Esophagus squamous epithelium (tissue), 5 donors: ENCODE data around the gene TJAP1. TPM values are rescaled to one million over a fixed set of nuclear protein-coding genes. Genes with fewer than 3 reads are reported as not detected.

ENCODE experiments used
- DNase-seq: peaks from one replicate; lab custom pipeline; 2025; lab: John Stamatoyannopoulos, UW
- H3K27ac ChIP-seq, 4 donors: fragments of 200-600 bp; sonication (generic); one replicate each; pipeline ENCODE4 v1.5.1; 2016 to 2019; ENCODE audit warnings: mild to moderate bottlenecking in 1 of 4
- H3K27me3 ChIP-seq, 4 donors: fragments of 200-600 bp; sonication (generic); 1 replicate in 3 of 4; 2 replicates in 1 of 4; pipeline versions ENCODE4 v1.5.1 to v1.6.0; 2017 to 2021; ENCODE audit warnings: antibody characterized with exemption in 1 of 4
- H3K36me3 ChIP-seq, 3 donors: fragments of 200-600 bp; sonication (generic); one replicate each; pipeline ENCODE4 v1.5.1; 2016 to 2019
- H3K4me1 ChIP-seq, 3 donors: fragments of 200-600 bp; sonication (generic); one replicate each; pipeline ENCODE4 v1.5.1; 2017 to 2019
- H3K4me3 ChIP-seq, 4 donors: fragments of 200-600 bp; sonication (generic); 1 replicate in 3 of 4; 2 replicates in 1 of 4; pipeline ENCODE4 v1.5.1; 2016 to 2019; ENCODE audit warnings: mild to moderate bottlenecking in 2 of 4, moderate library complexity in 1 of 4
- H3K9me3 ChIP-seq, 3 donors: fragments of 200-600 bp; sonication (generic); one replicate each; pipeline ENCODE4 v1.5.1; 2016 to 2019
- CTCF ChIP-seq, 6 experiments: fragments of 450-650 bp in 4 of 6; fragments of 200-600 bp in 2 of 6; sonication (generic) in 2 of 6; IDR thresholded peaks; one replicate each; pipeline ENCODE4 v1.5.1; 2016 to 2019; ENCODE audit warnings: antibody characterized with exemption in 6 of 6, mild to moderate bottlenecking in 4 of 6, moderate library complexity in 4 of 6
- POLR2A ChIP-seq, 4 donors: fragments of 450-650 bp; IDR thresholded peaks; one replicate each; pipeline ENCODE4 v1.6.1; 2017; ENCODE audit warnings: antibody characterized with exemption in 4 of 4, mild to moderate bottlenecking in 4 of 4, moderate library complexity in 3 of 4
- WGBS, 2 donors: methylation state at CpG; one replicate each; pipeline ENCODE4 v1.1.5; 2018; 5-methylcytosine and 5-hydroxymethylcytosine counted together
- intact Hi-C: fragments of 100-400 bp; cut with DNase I; formaldehyde crosslinking; loops from one replicate; pipeline ENCODE4 v1.15.0; 2022
- total RNA-seq, 4 donors: library from RNA; depleted of rRNA; stranded (reverse); fragments of >200 nt; gene quantifications; one replicate each; pipeline ENCODE4 v1.1.0, GENCODE V29; 2016
- donor health status: DM: yes; HTN: yes; CAD: no.

Gene TJAP1
- total RNA-seq, 4 donors from 2014 or later, result 9.5 to 20.2 (median 10.9) TPM

- Histone ChIP-seq H3K4me1 (peaks cover 0 to 11% (median 4%) of the 10 kb centered on the region in 3 donors), H3K27me3 (peaks cover 0 to 77% (median 0%) of the 10 kb centered on the region in 4 donors), H3K27ac (no peak overlapping the region), H3K9me3 (no peaks in the 10 kb centered on the region), H3K4me3 (no peak overlapping the region), H3K36me3 (no peaks in the 10 kb centered on the region)
- DNase-seq, result no peak
- WGBS, 2 donors, result 48 to 52% methylated on average over 8 to 10 of the region's 13 CpGs
- TF ChIP-seq CTCF (IDR thresholded peaks at IDR 0.05), result no peak
- TF ChIP-seq POLR2A (IDR thresholded peaks at IDR 0.05), result no peak
- intact Hi-C loops, result no loop called here
Measured at GRCh38 chr6:43468748-43469681, 8.4 kb upstream of the TJAP1 start.

GRCh38 chr6:43469947-43470346, 7.4 kb upstream of the TJAP1 start:
- TF ChIP-seq POLR2A (IDR thresholded peaks at IDR 0.05) (no peak), CTCF (IDR thresholded peaks at IDR 0.05) (no peak)
- Histone ChIP-seq H3K4me1 (peaks cover 0 to 11% (median 4%) of the 10 kb centered on the region in 3 donors), H3K36me3 (no peaks in the 10 kb centered on the region), H3K9me3 (no peaks in the 10 kb centered on the region), H3K4me3 (no peak overlapping the region), H3K27ac (no peak overlapping the region), H3K27me3 (peaks cover 0 to 69% (median 0%) of the 10 kb centered on the region in 4 donors)
- DNase-seq, result no peak
- WGBS, 2 donors, result 76% methylated on average over 7 of the region's 7 CpGs
- intact Hi-C loops, result no loop called here

- intact Hi-C loops, result no loop called here
- no peak for DNase-seq
Measured at GRCh38 chr6:43471399-43471798, 6.0 kb upstream of the TJAP1 start.

GRCh38 chr6:43472515-43472914, 4.9 kb upstream of the TJAP1 start:
- TF ChIP-seq POLR2A (IDR thresholded peaks at IDR 0.05) (no peak), CTCF (IDR thresholded peaks at IDR 0.05) (no peak)
- Histone ChIP-seq H3K27ac (no peak overlapping the region), H3K36me3 (no peaks in the 10 kb centered on the region), H3K9me3 (no peaks in the 10 kb centered on the region), H3K4me3 (no peak overlapping the region), H3K4me1 (peaks cover 0 to 19% (median 8%) of the 10 kb centered on the region in 3 donors), H3K27me3 (peaks cover 0 to 45% (median 0%) of the 10 kb centered on the region in 4 donors)
- WGBS, 2 donors, result 91 to 98% methylated on average over 4 of the region's 4 CpGs
- intact Hi-C loops, result no loop called here
- DNase-seq, result no peak

More at GRCh38 chr6:43471399-43471798, 6.0 kb upstream of the TJAP1 start:
- TF ChIP-seq POLR2A (IDR thresholded peaks at IDR 0.05) (no peak), CTCF (IDR thresholded peaks at IDR 0.05) (no peak)
- Histone ChIP-seq H3K27ac (no peak overlapping the region), H3K9me3 (no peaks in the 10 kb centered on the region), H3K4me1 (peaks cover 0 to 11% (median 4%) of the 10 kb centered on the region in 3 donors), H3K36me3 (no peaks in the 10 kb centered on the region), H3K4me3 (no peak overlapping the region), H3K27me3 (peaks cover 0 to 54% (median 0%) of the 10 kb centered on the region in 4 donors)
- WGBS, 2 donors, result 10 to 50% methylated on average over 1 of the region's 1 CpG

GRCh38 chr6:43475516-43475915, 1.9 kb upstream of the TJAP1 start:
- Histone ChIP-seq H3K9me3 (no peaks in the 10 kb centered on the region), H3K27me3 (peaks cover 0 to 26% (median 0%) of the 10 kb centered on the region in 4 donors), H3K36me3 (no peaks in the 10 kb centered on the region), H3K4me1 (peaks cover 0 to 37% (median 20%) of the 10 kb centered on the region in 3 donors), H3K4me3 (no peak overlapping the region), H3K27ac (no peak overlapping the region)
- intact Hi-C loops, result no loop called here
- no peak for DNase-seq
- WGBS, 2 donors, result 85 to 98% methylated on average over 6 of the region's 6 CpGs
- TF ChIP-seq POLR2A (IDR thresholded peaks at IDR 0.05) (no peak), CTCF (IDR thresholded peaks at IDR 0.05) (no peak)
